HEK293 (cell line): Measurements from ENCODE around the gene MYOZ1.

Experiments used
- REST ChIP-seq: fragments of 450-650 bp; formaldehyde crosslinking; IDR thresholded peaks from 2 replicates; pipeline ENCODE4 v1.5.1; 2016; ENCODE audit warnings: missing biosample characterization, missing genetic modification characterization
- ZEB2 ChIP-seq: fragments of 450-650 bp; formaldehyde crosslinking; IDR thresholded peaks from 2 replicates; pipeline ENCODE4 v1.5.1; 2016; ENCODE audit warnings: missing biosample characterization, missing genetic modification characterization
- ZNF473 ChIP-seq: fragments of 450-650 bp; formaldehyde crosslinking; IDR thresholded peaks from 2 replicates; pipeline ENCODE4 v1.5.1; 2017; ENCODE audit warnings: missing biosample characterization, missing genetic modification characterization
- ZNF571 ChIP-seq: fragments of 450-650 bp; formaldehyde crosslinking; IDR thresholded peaks from 2 replicates; pipeline ENCODE4 v1.5.0; 2017; ENCODE audit warnings: missing biosample characterization, missing genetic modification characterization
- TF ChIP-seq, protein P1 (sequence below): fragments of 450-650 bp; formaldehyde crosslinking; IDR thresholded peaks from 2 replicates; pipeline ENCODE4 v1.5.1; 2016; ENCODE audit warnings: missing biosample characterization, missing genetic modification characterization
- TF ChIP-seq, protein P2 (sequence below): fragments of 450-650 bp; formaldehyde crosslinking; IDR thresholded peaks from 2 replicates; pipeline ENCODE4 v1.5.1; 2016; ENCODE audit warnings: missing biosample characterization, missing genetic modification characterization

DNA sequence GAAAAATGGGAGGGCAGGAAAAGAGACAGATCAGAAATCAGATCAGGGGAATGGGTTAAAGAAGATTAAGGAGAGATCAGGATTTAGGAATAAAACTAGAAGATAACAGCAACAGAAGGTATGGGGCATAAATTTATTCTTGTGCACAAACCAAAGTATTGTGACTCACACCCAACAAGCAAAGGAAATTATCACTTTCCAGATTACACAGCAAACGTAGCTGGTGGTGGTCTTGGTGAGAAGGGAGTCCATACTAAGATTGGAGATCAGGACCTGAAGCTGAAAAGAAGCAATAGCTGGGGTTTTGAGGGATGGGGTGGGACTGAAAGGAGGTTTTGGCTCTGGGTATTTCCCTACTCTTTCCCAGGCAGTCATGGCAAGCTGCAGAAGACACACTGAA, 3.5 kb upstream of the MYOZ1 start:
- no peak for TF ChIP-seq ZNF571 (tag by site-specific recombination)
- no peak for TF ChIP-seq ZEB2
- TF ChIP-seq, protein P1, sequence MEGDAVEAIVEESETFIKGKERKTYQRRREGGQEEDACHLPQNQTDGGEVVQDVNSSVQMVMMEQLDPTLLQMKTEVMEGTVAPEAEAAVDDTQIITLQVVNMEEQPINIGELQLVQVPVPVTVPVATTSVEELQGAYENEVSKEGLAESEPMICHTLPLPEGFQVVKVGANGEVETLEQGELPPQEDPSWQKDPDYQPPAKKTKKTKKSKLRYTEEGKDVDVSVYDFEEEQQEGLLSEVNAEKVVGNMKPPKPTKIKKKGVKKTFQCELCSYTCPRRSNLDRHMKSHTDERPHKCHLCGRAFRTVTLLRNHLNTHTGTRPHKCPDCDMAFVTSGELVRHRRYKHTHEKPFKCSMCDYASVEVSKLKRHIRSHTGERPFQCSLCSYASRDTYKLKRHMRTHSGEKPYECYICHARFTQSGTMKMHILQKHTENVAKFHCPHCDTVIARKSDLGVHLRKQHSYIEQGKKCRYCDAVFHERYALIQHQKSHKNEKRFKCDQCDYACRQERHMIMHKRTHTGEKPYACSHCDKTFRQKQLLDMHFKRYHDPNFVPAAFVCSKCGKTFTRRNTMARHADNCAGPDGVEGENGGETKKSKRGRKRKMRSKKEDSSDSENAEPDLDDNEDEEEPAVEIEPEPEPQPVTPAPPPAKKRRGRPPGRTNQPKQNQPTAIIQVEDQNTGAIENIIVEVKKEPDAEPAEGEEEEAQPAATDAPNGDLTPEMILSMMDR (tag by site-specific recombination), result no peak
- TF ChIP-seq REST (tag by site-specific recombination), result no peak
- TF ChIP-seq, protein P2, sequence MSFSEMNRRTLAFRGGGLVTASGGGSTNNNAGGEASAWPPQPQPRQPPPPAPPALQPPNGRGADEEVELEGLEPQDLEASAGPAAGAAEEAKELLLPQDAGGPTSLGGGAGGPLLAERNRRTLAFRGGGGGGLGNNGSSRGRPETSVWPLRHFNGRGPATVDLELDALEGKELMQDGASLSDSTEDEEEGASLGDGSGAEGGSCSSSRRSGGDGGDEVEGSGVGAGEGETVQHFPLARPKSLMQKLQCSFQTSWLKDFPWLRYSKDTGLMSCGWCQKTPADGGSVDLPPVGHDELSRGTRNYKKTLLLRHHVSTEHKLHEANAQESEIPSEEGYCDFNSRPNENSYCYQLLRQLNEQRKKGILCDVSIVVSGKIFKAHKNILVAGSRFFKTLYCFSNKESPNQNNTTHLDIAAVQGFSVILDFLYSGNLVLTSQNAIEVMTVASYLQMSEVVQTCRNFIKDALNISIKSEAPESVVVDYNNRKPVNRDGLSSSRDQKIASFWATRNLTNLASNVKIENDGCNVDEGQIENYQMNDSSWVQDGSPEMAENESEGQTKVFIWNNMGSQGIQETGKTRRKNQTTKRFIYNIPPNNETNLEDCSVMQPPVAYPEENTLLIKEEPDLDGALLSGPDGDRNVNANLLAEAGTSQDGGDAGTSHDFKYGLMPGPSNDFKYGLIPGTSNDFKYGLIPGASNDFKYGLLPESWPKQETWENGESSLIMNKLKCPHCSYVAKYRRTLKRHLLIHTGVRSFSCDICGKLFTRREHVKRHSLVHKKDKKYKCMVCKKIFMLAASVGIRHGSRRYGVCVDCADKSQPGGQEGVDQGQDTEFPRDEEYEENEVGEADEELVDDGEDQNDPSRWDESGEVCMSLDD (tag by site-specific recombination), result no peak
- no peak for TF ChIP-seq ZNF473
